Activated T-helper 2 cell treated with anti-CD3 and anti-CD28 coated beads, Interferon-gamma antibody, Interleukin-2, Interleukin-4, amounts not matched to agents 10 μg/mL and 5 μg/mL and 100 μg/mL, durations not matched to agents 14 hours and 24 hours and 36 hours (primary cell): ENCODE results near the gene GUF1. TPM values are rescaled to one million over a fixed set of nuclear protein-coding genes. Genes with fewer than 3 reads are reported as not detected.
A peak's percentile ranks its signal among the peaks of the same experiment; 100 is the strongest.

ENCODE experiments used
- DNase-seq: peaks from one replicate; pipeline ENCODE4 v3.0.0; 2021; ENCODE audit warnings: low spot score
- H3K27ac Mint-ChIP-seq: one replicate; pipeline ENCODE4 v1.8.0; 2021; ENCODE audit warnings: mixed read lengths
- H3K27me3 Mint-ChIP-seq: one replicate; pipeline ENCODE4 v1.8.0; 2021; ENCODE audit warnings: low read depth, mixed read lengths
- H3K36me3 Mint-ChIP-seq: one replicate; pipeline ENCODE4 v1.8.0; 2021; ENCODE audit warnings: low read depth, mixed read lengths
- H3K4me1 Mint-ChIP-seq: one replicate; pipeline ENCODE4 v1.8.0; 2021; ENCODE audit warnings: low read depth, mixed read lengths
- H3K4me3 Mint-ChIP-seq: one replicate; pipeline ENCODE4 v1.8.0; 2021; ENCODE audit warnings: low read depth, mild to moderate bottlenecking, moderate library complexity, mixed read lengths
- H3K9me3 Mint-ChIP-seq: one replicate; pipeline ENCODE4 v1.8.0; 2021; ENCODE audit warnings: mixed read lengths
- intact Hi-C: fragments of 100-400 bp; cut with micrococcal nuclease; formaldehyde crosslinking; loops from one replicate; pipeline ENCODE4 v1.15.1; 2023
- total RNA-seq: library from RNA; stranded (reverse); gene quantifications from 2 replicates; pipeline ENCODE4 v1.2.3, GENCODE V29; 2022

The GUF1 gene
- total RNA-seq: 30.7 and 33.2 TPM in 2 replicates

GRCh38 chr4:44678094-44679041 lies at the start of gene GUF1:
Gene GUF1 (plus strand): TSS chr4:44678420. CDS start chr4:44678623, 203 bp downstream.
- intact Hi-C loops: loop anchor here (1.0 to 2.0 kb wide), 2 partner anchors 16 to 48 kb away; partner anchors contain the start of gene GNPDA2
- no peaks in the 10 kb centered on the region for H3K9me3 Mint-ChIP-seq
- H3K36me3 Mint-ChIP-seq: peaks cover 22% of the 10 kb centered on the region
- peaks cover 31% of the 10 kb centered on the region for H3K4me1 Mint-ChIP-seq
- DNase-seq: peak; percentile 87
- peak within 1 kb of the TSS; percentile 94 for H3K4me3 Mint-ChIP-seq
- peak within 1 kb of the TSS; percentile 97 for H3K27ac Mint-ChIP-seq
- peaks cover 2% of the 10 kb centered on the region for H3K27me3 Mint-ChIP-seq

GRCh38 chr4:44629280-44629866 lies 48.8 kb upstream of the GUF1 start:
- DNase-seq: peak; percentile 13
- no peaks in the 10 kb centered on the region for H3K9me3 Mint-ChIP-seq
- H3K4me1 Mint-ChIP-seq: no peaks in the 10 kb centered on the region
- no peaks in the 10 kb centered on the region for H3K36me3 Mint-ChIP-seq
- H3K27me3 Mint-ChIP-seq: no peaks in the 10 kb centered on the region
- H3K27ac Mint-ChIP-seq: no peak overlapping the region
- intact Hi-C loops: loop anchor here (1.0 to 5.0 kb wide), 2 partner anchors 181 to 1497 kb away; partner anchors contain the start of gene KCTD8
- H3K4me3 Mint-ChIP-seq: no peak overlapping the region

- no peaks in the 10 kb centered on the region for H3K9me3 Mint-ChIP-seq
- H3K27me3 Mint-ChIP-seq: no peaks in the 10 kb centered on the region
- intact Hi-C loops: no loop called here
- H3K4me1 Mint-ChIP-seq: no peaks in the 10 kb centered on the region
- H3K36me3 Mint-ChIP-seq: no peaks in the 10 kb centered on the region
- no peak overlapping the region for H3K4me3 Mint-ChIP-seq
- DNase-seq: no peak
- no peak overlapping the region for H3K27ac Mint-ChIP-seq
Observed at GRCh38 chr4:44632089-44632488, 46.1 kb upstream of the GUF1 start.

GRCh38 chr4:44632733-44633132 lies 45.5 kb upstream of the GUF1 start:
- no peak for DNase-seq
- Mint-ChIP-seq H3K9me3 (no peaks in the 10 kb centered on the region), H3K4me1 (no peaks in the 10 kb centered on the region), H3K27me3 (no peaks in the 10 kb centered on the region), H3K36me3 (no peaks in the 10 kb centered on the region), H3K27ac (no peak overlapping the region), H3K4me3 (no peak overlapping the region)
- intact Hi-C loops: no loop called here

- H3K4me1 Mint-ChIP-seq: no peaks in the 10 kb centered on the region
- H3K4me3 Mint-ChIP-seq: no peak overlapping the region
- H3K27me3 Mint-ChIP-seq: no peaks in the 10 kb centered on the region
- H3K27ac Mint-ChIP-seq: no peak overlapping the region
- intact Hi-C loops: no loop called here
- H3K9me3 Mint-ChIP-seq: peaks cover 3% of the 10 kb centered on the region
- DNase-seq: no peak
- no peaks in the 10 kb centered on the region for H3K36me3 Mint-ChIP-seq
Observed at GRCh38 chr4:44638091-44638490, 40.1 kb upstream of the GUF1 start.

GRCh38 chr4:44646151-44646550 lies 32.1 kb upstream of the GUF1 start:
- no peak overlapping the region for H3K27ac Mint-ChIP-seq
- no peaks in the 10 kb centered on the region for H3K36me3 Mint-ChIP-seq
- no peak overlapping the region for H3K4me3 Mint-ChIP-seq
- H3K9me3 Mint-ChIP-seq: peaks cover 3% of the 10 kb centered on the region
- H3K4me1 Mint-ChIP-seq: no peaks in the 10 kb centered on the region
- intact Hi-C loops: no loop called here
- H3K27me3 Mint-ChIP-seq: no peaks in the 10 kb centered on the region
- no peak for DNase-seq

GRCh38 chr4:44651425-44651824 lies 26.8 kb upstream of the GUF1 start, which contains the start of gene YIPF7:
Gene YIPF7 (minus strand): TSS chr4:44651625. CDS start chr4:44650100, 1,525 bp downstream.
- Mint-ChIP-seq H3K4me1 (no peaks in the 10 kb centered on the region), H3K9me3 (no peaks in the 10 kb centered on the region), H3K4me3 (no peak within 1 kb of the TSS), H3K27ac (no peak within 1 kb of the TSS), H3K27me3 (peaks cover 2% of the 10 kb centered on the region), H3K36me3 (no peaks in the 10 kb centered on the region)
- intact Hi-C loops: no loop called here
- no peak for DNase-seq

GRCh38 chr4:44652002-44652401 lies 26.2 kb upstream of the GUF1 start:
- Mint-ChIP-seq H3K4me3 (no peak overlapping the region), H3K27ac (no peak overlapping the region), H3K36me3 (no peaks in the 10 kb centered on the region), H3K9me3 (no peaks in the 10 kb centered on the region), H3K4me1 (no peaks in the 10 kb centered on the region), H3K27me3 (peaks cover 2% of the 10 kb centered on the region)
- intact Hi-C loops: no loop called here
- DNase-seq: no peak

- DNase-seq: no peak
- intact Hi-C loops: no loop called here
- Mint-ChIP-seq H3K9me3 (no peaks in the 10 kb centered on the region), H3K27me3 (no peaks in the 10 kb centered on the region), H3K36me3 (no peaks in the 10 kb centered on the region), H3K4me3 (no peak overlapping the region), H3K27ac (no peak overlapping the region), H3K4me1 (no peaks in the 10 kb centered on the region)
Observed at GRCh38 chr4:44660396-44660795, 17.8 kb upstream of the GUF1 start.

- Mint-ChIP-seq H3K4me3 (no peak overlapping the region), H3K36me3 (no peaks in the 10 kb centered on the region), H3K27me3 (no peaks in the 10 kb centered on the region), H3K9me3 (no peaks in the 10 kb centered on the region), H3K4me1 (no peaks in the 10 kb centered on the region), H3K27ac (no peak overlapping the region)
- DNase-seq: no peak
- intact Hi-C loops: no loop called here
Observed at GRCh38 chr4:44661940-44662622, 16.1 kb upstream of the GUF1 start.

- Mint-ChIP-seq H3K27ac (no peak overlapping the region), H3K36me3 (no peaks in the 10 kb centered on the region), H3K9me3 (no peaks in the 10 kb centered on the region), H3K27me3 (no peaks in the 10 kb centered on the region), H3K4me1 (no peaks in the 10 kb centered on the region), H3K4me3 (no peak overlapping the region)
- DNase-seq: no peak
- intact Hi-C loops: no loop called here
Observed at GRCh38 chr4:44662623-44663005, 15.6 kb upstream of the GUF1 start.

GRCh38 chr4:44663539-44664263 lies 14.5 kb upstream of the GUF1 start:
- intact Hi-C loops: no loop called here
- H3K36me3 Mint-ChIP-seq: no peaks in the 10 kb centered on the region
- no peaks in the 10 kb centered on the region for H3K4me1 Mint-ChIP-seq
- no peaks in the 10 kb centered on the region for H3K27me3 Mint-ChIP-seq
- no peak for DNase-seq
- H3K27ac Mint-ChIP-seq: no peak overlapping the region
- no peaks in the 10 kb centered on the region for H3K9me3 Mint-ChIP-seq
- no peak overlapping the region for H3K4me3 Mint-ChIP-seq
